Measurements from ENCODE around the gene IKZF5. TPM values are rescaled to one million over a fixed set of nuclear protein-coding genes. Genes with fewer than 3 reads are reported as not detected.

The IKZF5 gene
- total RNA-seq, 1 donor from 2014 or later = 1.0 TPM

- no peak overlapping the region for H3K4me3 ChIP-seq (ENCODE audit: low read depth, low read length)
- DNase-seq (ENCODE audit: low read depth) = no peak
- TF ChIP-seq, protein P1, sequence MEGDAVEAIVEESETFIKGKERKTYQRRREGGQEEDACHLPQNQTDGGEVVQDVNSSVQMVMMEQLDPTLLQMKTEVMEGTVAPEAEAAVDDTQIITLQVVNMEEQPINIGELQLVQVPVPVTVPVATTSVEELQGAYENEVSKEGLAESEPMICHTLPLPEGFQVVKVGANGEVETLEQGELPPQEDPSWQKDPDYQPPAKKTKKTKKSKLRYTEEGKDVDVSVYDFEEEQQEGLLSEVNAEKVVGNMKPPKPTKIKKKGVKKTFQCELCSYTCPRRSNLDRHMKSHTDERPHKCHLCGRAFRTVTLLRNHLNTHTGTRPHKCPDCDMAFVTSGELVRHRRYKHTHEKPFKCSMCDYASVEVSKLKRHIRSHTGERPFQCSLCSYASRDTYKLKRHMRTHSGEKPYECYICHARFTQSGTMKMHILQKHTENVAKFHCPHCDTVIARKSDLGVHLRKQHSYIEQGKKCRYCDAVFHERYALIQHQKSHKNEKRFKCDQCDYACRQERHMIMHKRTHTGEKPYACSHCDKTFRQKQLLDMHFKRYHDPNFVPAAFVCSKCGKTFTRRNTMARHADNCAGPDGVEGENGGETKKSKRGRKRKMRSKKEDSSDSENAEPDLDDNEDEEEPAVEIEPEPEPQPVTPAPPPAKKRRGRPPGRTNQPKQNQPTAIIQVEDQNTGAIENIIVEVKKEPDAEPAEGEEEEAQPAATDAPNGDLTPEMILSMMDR (conservative IDR thresholded peaks at IDR 0.05; ENCODE audit: low read depth, low read length) = no peak
Measured at GRCh38 chr10:122995936-122996335, 12.7 kb downstream of the IKZF5 start.

DNA sequence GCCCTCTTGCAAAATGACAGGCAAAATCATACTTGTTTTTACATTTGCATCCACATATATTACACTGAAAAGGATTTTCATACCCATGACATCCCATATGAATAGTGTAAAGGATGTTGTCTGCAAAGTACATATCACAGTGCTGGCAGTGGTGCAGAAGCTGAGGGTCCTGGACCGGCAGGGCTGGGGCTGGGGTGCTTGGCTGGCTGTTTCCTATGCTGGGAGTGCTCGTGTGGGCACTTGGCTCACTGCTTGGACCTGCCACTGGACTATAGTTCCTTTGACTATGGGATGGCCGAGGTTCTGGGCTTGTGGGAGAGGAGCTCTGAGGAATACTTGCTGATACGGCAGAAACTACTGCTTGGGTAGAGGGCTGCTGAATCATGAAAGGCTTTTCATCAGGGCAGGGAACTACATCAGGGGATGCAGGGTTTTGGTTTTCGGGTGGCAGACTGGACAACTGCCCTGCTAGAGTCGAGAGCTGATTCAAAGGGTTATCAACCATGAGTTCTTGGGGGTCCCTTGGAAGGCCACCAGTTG lies 14.7 kb downstream of the IKZF5 start:
- no peak for DNase-seq (ENCODE audit: low read depth)

DNA sequence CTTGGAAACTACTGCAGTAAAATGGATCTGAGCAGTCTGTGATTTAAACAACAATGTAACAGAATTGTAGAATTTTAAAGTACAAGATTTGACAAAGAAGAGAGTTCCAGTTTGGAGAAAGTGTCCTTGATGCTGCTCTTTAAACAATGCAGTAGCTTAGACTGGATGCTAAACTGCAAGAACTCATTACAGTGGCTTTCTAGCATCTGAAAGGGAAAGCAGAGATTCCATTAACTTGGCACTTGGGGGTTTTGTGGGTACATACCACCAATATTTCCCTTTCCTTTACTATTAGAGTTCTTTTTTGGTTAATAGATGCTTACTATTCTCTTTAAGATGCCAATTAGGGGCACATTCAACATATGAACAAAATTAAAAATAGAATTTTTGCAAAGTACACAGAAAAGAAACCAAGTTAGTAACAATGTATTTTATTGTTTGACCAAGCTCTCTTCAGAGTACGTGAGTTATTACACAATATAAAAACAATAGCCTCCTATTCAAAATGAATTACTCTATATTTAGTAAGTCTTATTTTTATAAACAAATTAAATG lies 16.5 kb downstream of the IKZF5 start:
- DNase-seq (ENCODE audit: low read depth) = no peak
- no peak overlapping the region for H3K4me3 ChIP-seq (ENCODE audit: low read depth, low read length)
- TF ChIP-seq, protein P1 (conservative IDR thresholded peaks at IDR 0.05; ENCODE audit: low read depth, low read length) = no peak

More for the DNA sequence above, 14.7 kb downstream of the IKZF5 start:
- TF ChIP-seq, protein P1 (conservative IDR thresholded peaks at IDR 0.05; ENCODE audit: low read depth, low read length) = no peak
- no peak overlapping the region for H3K4me3 ChIP-seq (ENCODE audit: low read depth, low read length)

DNA sequence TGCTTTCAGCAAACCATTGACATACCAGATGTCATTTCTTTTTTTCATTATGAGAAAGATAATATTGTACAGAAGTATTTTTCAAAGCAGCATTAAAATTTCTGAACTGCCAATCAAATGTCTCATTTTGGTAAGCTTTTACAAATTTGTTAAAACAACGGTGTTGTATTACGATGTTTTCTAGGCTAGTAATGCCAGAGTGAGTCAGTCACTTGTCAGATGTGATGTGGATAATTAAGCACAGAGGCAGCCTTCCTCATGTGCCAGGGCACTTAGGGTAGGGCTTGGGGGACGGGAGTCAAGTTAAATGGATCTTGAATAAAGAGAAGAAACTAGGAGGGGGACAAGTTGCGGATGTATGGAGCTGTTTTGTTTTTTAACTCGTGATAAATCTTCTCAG lies 18.3 kb downstream of the IKZF5 start:
- no peak overlapping the region for H3K4me3 ChIP-seq (ENCODE audit: low read depth, low read length)
- TF ChIP-seq, protein P1 (conservative IDR thresholded peaks at IDR 0.05; ENCODE audit: low read depth, low read length) = no peak
- DNase-seq (ENCODE audit: low read depth) = no peak

GRCh38 chr10:122988501-122988900 lies 20.1 kb downstream of the IKZF5 start:
- no peak for DNase-seq (ENCODE audit: low read depth)
- no peak overlapping the region for H3K4me3 ChIP-seq (ENCODE audit: low read depth, low read length)
- TF ChIP-seq, protein P1 (conservative IDR thresholded peaks at IDR 0.05; ENCODE audit: low read depth, low read length) = no peak

GRCh38 chr10:122986335-122986734 lies 22.3 kb downstream of the IKZF5 start:
- H3K4me3 ChIP-seq (ENCODE audit: low read depth, low read length) = no peak overlapping the region
- TF ChIP-seq, protein P1 (conservative IDR thresholded peaks at IDR 0.05; ENCODE audit: low read depth, low read length) = no peak
- no peak for DNase-seq (ENCODE audit: low read depth)

DNA sequence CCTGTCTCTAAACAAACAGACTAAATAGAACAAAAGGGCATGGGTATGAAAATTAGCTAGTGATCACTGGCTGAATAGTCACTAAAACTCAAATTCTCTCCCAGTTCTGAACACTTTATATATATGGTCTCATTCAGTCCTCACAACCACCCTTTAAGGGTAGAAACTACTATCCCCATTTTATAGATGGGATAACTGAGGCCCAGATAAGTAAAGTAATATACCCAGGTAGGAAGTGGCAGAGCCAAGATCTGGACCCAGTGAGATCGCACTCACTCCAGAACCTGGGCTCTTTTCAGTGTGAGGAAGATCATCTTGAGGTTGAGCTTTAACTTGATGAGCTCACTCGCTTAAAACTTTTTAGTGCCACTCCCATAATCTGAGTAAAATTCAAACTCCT lies 23.9 kb downstream of the IKZF5 start:
- H3K4me3 ChIP-seq (ENCODE audit: low read depth, low read length) = no peak overlapping the region
- TF ChIP-seq, protein P1 (conservative IDR thresholded peaks at IDR 0.05; ENCODE audit: low read depth, low read length) = no peak
- DNase-seq (ENCODE audit: low read depth) = no peak

Data from epithelial cell of proximal tubule (primary cell).